OCI-M2 (cell line): ENCODE measurements around the gene C20orf144.

ENCODE experiments used
- DNase-seq: peaks from one replicate; lab custom pipeline; 2025; ENCODE audit not compliant: unreplicated experiment; lab: John Stamatoyannopoulos, UW

The C20orf144 gene

GRCh38 chr20:33664085-33664761 is 2.1 kb downstream of the C20orf144 start:
- DNase-seq = no peak

GRCh38 chr20:33664762-33665144 is 2.6 kb downstream of the C20orf144 start:
- DNase-seq = no peak

GRCh38 chr20:33666293-33667244 is 4.4 kb downstream of the C20orf144 start, which contains the start of gene ACTL10:
ACTL10 (plus strand) TSS chr20:33666943; CDS start chr20:33667498, 555 bp downstream.
- peak; percentile 98 for DNase-seq

GRCh38 chr20:33667245-33667675 is 5.1 kb downstream of the C20orf144 start:
- no peak for DNase-seq

- DNase-seq = peak; percentile 52
Observed at GRCh38 chr20:33667676-33668465, 5.7 kb downstream of the C20orf144 start.

GRCh38 chr20:33668466-33669155 is 6.5 kb downstream of the C20orf144 start:
- no peak for DNase-seq

GRCh38 chr20:33669224-33669623 is 7.1 kb downstream of the C20orf144 start:
- no peak for DNase-seq

GRCh38 chr20:33669873-33670640 is 7.9 kb downstream of the C20orf144 start:
- no peak for DNase-seq

GRCh38 chr20:33670715-33671499 is 8.8 kb downstream of the C20orf144 start:
- no peak for DNase-seq

GRCh38 chr20:33671573-33672288 is 9.6 kb downstream of the C20orf144 start:
- no peak for DNase-seq

GRCh38 chr20:33672426-33673113 is 10.4 kb downstream of the C20orf144 start:
- DNase-seq = no peak

- no peak for DNase-seq
Observed at GRCh38 chr20:33673114-33673409, 10.9 kb downstream of the C20orf144 start.

GRCh38 chr20:33673410-33674293 is 11.5 kb downstream of the C20orf144 start:
- DNase-seq = no peak

- no peak for DNase-seq
Observed at GRCh38 chr20:33674294-33675135, 12.4 kb downstream of the C20orf144 start, which contains the start of gene NECAB3. NECAB3 (minus strand) TSS chr20:33674428; CDS start chr20:33674352, 76 bp downstream.

GRCh38 chr20:33675136-33675959 is 13.2 kb downstream of the C20orf144 start:
- no peak for DNase-seq
